ENCODE results near the gene RPS23. TPM values are rescaled to one million over a fixed set of nuclear protein-coding genes. Genes with fewer than 3 reads are reported as not detected.

Gene RPS23
- 1,940 and 2,949 TPM in 2 replicates for total RNA-seq (2012; rRNA removed)

- peaks cover 14% of the 10 kb centered on the region for H3K4me1 ChIP-seq (ENCODE audit: control insufficient read depth, insufficient read depth, low read length)
- peak within 1 kb of the TSS; percentile 98 for H3K4me3 ChIP-seq (ENCODE audit: low read length)
- H3K4me2 ChIP-seq (ENCODE audit: low read length), result peak within 1 kb of the TSS; percentile 90
- no peaks in the 10 kb centered on the region for H3K9me3 ChIP-seq (replicated peaks; ENCODE audit: low read length)
- H3K9ac ChIP-seq (ENCODE audit: low read depth, low read length), result peak within 1 kb of the TSS; percentile 100
- no peaks in the 10 kb centered on the region for H3K27me3 ChIP-seq (ENCODE audit: control insufficient read depth, insufficient read depth, low read length)
- peaks cover 42% of the 10 kb centered on the region for H3K36me3 ChIP-seq (ENCODE audit: insufficient read depth, low read length)
Measured at GRCh38 chr5:82277987-82278710, at the start of gene RPS23. Gene RPS23 (minus strand): TSS chr5:82278354. CDS start chr5:82278323, 31 bp downstream.

DNA sequence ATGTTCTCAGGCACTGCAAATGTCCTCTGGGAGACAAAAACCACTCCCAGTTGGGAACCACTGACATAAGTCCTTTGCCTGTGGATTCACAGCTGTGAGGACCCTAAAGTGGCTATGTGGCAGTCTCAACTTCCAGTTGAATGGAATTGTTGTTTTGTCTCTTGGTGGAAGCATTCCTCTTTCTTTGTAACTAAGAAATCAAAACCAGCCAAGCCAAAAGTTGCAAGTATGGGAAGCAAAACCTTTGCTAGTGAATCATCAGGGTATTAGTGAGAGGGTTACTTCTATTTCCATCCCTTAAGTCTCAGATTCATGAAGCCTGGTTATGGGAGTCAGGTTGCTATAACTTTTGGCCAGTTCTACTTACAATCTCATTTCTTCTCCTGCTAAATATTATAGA lies 49.8 kb upstream of the RPS23 start:
- H3K36me3 ChIP-seq (ENCODE audit: insufficient read depth, low read length), result no peaks in the 10 kb centered on the region
- no peak overlapping the region for H3K4me2 ChIP-seq (ENCODE audit: low read length)
- peaks cover 10% of the 10 kb centered on the region for H3K4me1 ChIP-seq (ENCODE audit: control insufficient read depth, insufficient read depth, low read length)
- H3K9me3 ChIP-seq (replicated peaks; ENCODE audit: low read length), result no peaks in the 10 kb centered on the region
- H3K9ac ChIP-seq (ENCODE audit: low read depth, low read length), result no peak overlapping the region
- H3K27me3 ChIP-seq (ENCODE audit: control insufficient read depth, insufficient read depth, low read length), result peaks cover 6% of the 10 kb centered on the region
- H3K4me3 ChIP-seq (ENCODE audit: low read length), result no peak overlapping the region

DNA sequence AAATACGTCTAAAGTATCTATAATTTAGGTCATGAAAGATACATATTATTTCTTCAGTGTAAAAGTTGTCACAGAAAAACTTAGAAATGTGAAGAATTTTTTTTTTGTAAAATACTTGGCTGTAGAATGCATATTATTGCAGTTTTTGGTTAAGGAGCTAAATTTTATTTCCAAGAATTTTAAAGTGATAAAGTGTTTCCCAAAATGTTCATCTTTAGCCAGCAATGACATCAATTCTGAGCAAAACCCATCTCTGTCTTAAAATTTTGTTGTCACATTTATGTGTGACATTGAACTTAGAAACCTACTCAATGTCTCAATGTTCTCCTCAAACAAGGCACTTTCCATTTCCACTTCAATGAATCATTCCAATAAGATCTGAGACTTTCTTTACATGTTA lies 47.8 kb upstream of the RPS23 start:
- Histone ChIP-seq H3K4me3 (ENCODE audit: low read length) (no peak overlapping the region), H3K27me3 (ENCODE audit: control insufficient read depth, insufficient read depth, low read length) (peaks cover 6% of the 10 kb centered on the region), H3K4me1 (ENCODE audit: control insufficient read depth, insufficient read depth, low read length) (no peaks in the 10 kb centered on the region), H3K9me3 (replicated peaks; ENCODE audit: low read length) (no peaks in the 10 kb centered on the region), H3K36me3 (ENCODE audit: insufficient read depth, low read length) (no peaks in the 10 kb centered on the region), H3K4me2 (ENCODE audit: low read length) (no peak overlapping the region), H3K9ac (ENCODE audit: low read depth, low read length) (no peak overlapping the region)

DNA sequence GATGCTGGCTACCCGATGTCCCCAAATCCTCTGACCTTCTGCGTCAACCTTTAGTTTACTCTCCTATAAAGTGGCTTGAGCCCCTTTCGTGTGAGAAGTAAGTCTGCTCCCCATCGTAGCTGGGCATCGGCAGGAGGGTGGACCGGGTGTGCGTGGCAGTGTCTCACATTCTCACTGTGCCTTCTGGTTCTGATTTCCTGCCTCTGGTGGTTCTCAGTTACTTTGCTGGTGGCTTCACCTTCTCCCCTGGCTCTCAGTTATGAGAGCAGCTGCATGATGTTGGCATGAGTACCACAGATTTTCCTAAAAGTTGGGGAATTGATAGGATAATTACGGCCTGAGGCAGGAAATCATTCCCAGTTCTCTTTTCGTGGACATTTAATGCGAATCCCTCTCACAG lies 47.0 kb upstream of the RPS23 start:
- no peaks in the 10 kb centered on the region for H3K4me1 ChIP-seq (ENCODE audit: control insufficient read depth, insufficient read depth, low read length)

DNA sequence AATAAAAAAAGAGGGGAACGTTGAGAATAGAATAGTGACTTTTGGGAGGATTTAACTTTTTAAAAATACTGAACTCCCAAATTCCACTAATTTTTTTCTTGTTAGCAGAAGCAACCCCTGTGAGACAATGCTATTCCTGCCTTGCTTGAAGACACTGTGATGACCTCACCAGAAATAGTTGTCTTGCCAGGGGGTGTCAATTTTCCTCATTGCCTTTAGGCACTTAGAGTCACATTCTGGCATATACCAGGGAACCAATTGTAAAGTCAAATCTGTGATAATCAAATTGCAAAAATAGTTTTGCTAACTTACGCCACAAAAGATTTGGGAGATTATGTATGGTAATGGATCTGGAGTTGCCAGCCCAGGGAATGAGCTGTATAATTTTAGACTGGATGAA lies 42.8 kb upstream of the RPS23 start:
- Histone ChIP-seq H3K4me2 (ENCODE audit: low read length) (no peak overlapping the region), H3K4me1 (ENCODE audit: control insufficient read depth, insufficient read depth, low read length) (no peaks in the 10 kb centered on the region), H3K9ac (ENCODE audit: low read depth, low read length) (no peak overlapping the region), H3K36me3 (ENCODE audit: insufficient read depth, low read length) (no peaks in the 10 kb centered on the region), H3K27me3 (ENCODE audit: control insufficient read depth, insufficient read depth, low read length) (peaks cover 6% of the 10 kb centered on the region), H3K4me3 (ENCODE audit: low read length) (no peak overlapping the region), H3K9me3 (replicated peaks; ENCODE audit: low read length) (no peaks in the 10 kb centered on the region)

More for the DNA sequence above, 47.0 kb upstream of the RPS23 start:
- H3K4me2 ChIP-seq (ENCODE audit: low read length), result no peak overlapping the region
- no peaks in the 10 kb centered on the region for H3K36me3 ChIP-seq (ENCODE audit: insufficient read depth, low read length)
- no peak overlapping the region for H3K4me3 ChIP-seq (ENCODE audit: low read length)
- H3K9me3 ChIP-seq (replicated peaks; ENCODE audit: low read length), result no peaks in the 10 kb centered on the region
- no peak overlapping the region for H3K9ac ChIP-seq (ENCODE audit: low read depth, low read length)
- peaks cover 6% of the 10 kb centered on the region for H3K27me3 ChIP-seq (ENCODE audit: control insufficient read depth, insufficient read depth, low read length)

- Histone ChIP-seq H3K9me3 (replicated peaks; ENCODE audit: low read length) (no peaks in the 10 kb centered on the region), H3K4me2 (ENCODE audit: low read length) (no peak overlapping the region), H3K4me1 (ENCODE audit: control insufficient read depth, insufficient read depth, low read length) (no peaks in the 10 kb centered on the region), H3K4me3 (ENCODE audit: low read length) (no peak overlapping the region), H3K9ac (ENCODE audit: low read depth, low read length) (no peak overlapping the region), H3K36me3 (ENCODE audit: insufficient read depth, low read length) (no peaks in the 10 kb centered on the region), H3K27me3 (ENCODE audit: control insufficient read depth, insufficient read depth, low read length) (peaks cover 6% of the 10 kb centered on the region)
Measured at GRCh38 chr5:82319651-82320376, 41.7 kb upstream of the RPS23 start.

DNA sequence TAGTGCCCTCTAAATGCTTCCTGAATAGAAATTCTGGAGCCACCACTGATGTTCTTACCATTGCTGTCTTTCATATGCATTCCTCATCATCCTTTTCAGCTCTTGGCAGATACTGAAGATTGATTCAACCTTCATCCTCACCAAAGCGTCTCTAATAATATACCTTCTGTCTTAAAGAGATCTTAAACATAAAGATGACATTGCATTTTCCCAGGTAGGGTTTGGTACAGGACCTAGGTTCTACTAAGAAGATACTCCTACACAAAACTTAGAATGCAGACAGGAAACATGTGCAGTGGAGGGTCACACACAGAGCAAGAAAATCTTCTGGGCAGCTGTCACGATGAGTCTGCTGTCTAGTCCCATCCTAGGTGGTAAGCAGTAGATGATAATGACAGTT lies 41.0 kb upstream of the RPS23 start:
- Histone ChIP-seq H3K9ac (ENCODE audit: low read depth, low read length) (no peak overlapping the region), H3K36me3 (ENCODE audit: insufficient read depth, low read length) (no peaks in the 10 kb centered on the region), H3K27me3 (ENCODE audit: control insufficient read depth, insufficient read depth, low read length) (peaks cover 6% of the 10 kb centered on the region), H3K4me3 (ENCODE audit: low read length) (no peak overlapping the region), H3K4me1 (ENCODE audit: control insufficient read depth, insufficient read depth, low read length) (no peaks in the 10 kb centered on the region), H3K9me3 (replicated peaks; ENCODE audit: low read length) (no peaks in the 10 kb centered on the region), H3K4me2 (ENCODE audit: low read length) (no peak overlapping the region)

DNA sequence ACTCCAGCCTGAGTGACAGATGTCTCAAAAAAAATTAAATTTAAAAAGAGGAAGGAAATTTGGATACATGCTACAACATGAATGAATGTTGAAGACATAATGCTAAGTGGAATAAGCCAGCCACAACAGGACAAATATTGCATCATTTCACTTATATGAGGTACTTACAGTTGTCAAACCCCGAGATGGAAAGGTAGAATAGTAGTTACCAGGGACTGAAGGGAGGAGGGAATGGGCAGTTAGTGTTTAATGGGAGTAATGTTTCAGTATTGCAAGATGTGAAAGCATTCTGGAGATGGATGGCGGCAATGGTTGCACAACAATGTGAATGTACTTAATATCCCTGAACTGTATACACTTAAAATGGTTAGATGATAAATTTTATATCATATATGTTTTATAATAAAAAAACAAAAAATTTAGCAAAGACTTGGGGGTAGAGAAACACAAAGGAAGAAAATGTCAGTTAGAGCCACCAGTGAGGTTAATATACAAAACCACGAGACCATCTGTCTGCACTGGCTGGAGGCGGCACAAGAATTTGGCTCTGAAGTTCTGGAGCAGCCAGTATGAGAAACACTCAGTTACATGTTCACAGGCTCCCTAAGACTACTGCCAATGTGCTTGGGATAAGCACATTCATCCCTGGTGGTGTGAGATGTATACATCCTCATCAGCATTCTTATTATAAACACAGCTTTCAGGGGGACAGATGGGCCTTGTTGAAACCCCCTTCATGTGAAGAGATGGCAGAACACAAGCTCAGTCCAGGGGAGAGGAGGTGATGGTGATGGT lies 37.0 kb upstream of the RPS23 start:
- Histone ChIP-seq H3K4me2 (ENCODE audit: low read length) (no peak overlapping the region), H3K27me3 (ENCODE audit: control insufficient read depth, insufficient read depth, low read length) (no peaks in the 10 kb centered on the region), H3K36me3 (ENCODE audit: insufficient read depth, low read length) (no peaks in the 10 kb centered on the region), H3K9me3 (replicated peaks; ENCODE audit: low read length) (no peaks in the 10 kb centered on the region), H3K9ac (ENCODE audit: low read depth, low read length) (no peak overlapping the region), H3K4me3 (ENCODE audit: low read length) (no peak overlapping the region), H3K4me1 (ENCODE audit: control insufficient read depth, insufficient read depth, low read length) (peaks cover 8% of the 10 kb centered on the region)

GRCh38 chr5:82313016-82313415 lies 34.9 kb upstream of the RPS23 start:
- H3K36me3 ChIP-seq (ENCODE audit: insufficient read depth, low read length), result no peaks in the 10 kb centered on the region
- peaks cover 8% of the 10 kb centered on the region for H3K4me1 ChIP-seq (ENCODE audit: control insufficient read depth, insufficient read depth, low read length)
- H3K4me3 ChIP-seq (ENCODE audit: low read length), result no peak overlapping the region
- H3K4me2 ChIP-seq (ENCODE audit: low read length), result no peak overlapping the region
- H3K9me3 ChIP-seq (replicated peaks; ENCODE audit: low read length), result no peaks in the 10 kb centered on the region
- H3K9ac ChIP-seq (ENCODE audit: low read depth, low read length), result peak overlapping the region; percentile 39
- no peaks in the 10 kb centered on the region for H3K27me3 ChIP-seq (ENCODE audit: control insufficient read depth, insufficient read depth, low read length)

GRCh38 chr5:82312373-82312856 lies 34.3 kb upstream of the RPS23 start:
- peaks cover 8% of the 10 kb centered on the region for H3K4me1 ChIP-seq (ENCODE audit: control insufficient read depth, insufficient read depth, low read length)
- H3K27me3 ChIP-seq (ENCODE audit: control insufficient read depth, insufficient read depth, low read length), result no peaks in the 10 kb centered on the region
- no peak overlapping the region for H3K4me3 ChIP-seq (ENCODE audit: low read length)
- no peaks in the 10 kb centered on the region for H3K36me3 ChIP-seq (ENCODE audit: insufficient read depth, low read length)
- peak overlapping the region; percentile 57 for H3K4me2 ChIP-seq (ENCODE audit: low read length)
- H3K9ac ChIP-seq (ENCODE audit: low read depth, low read length), result peak overlapping the region; percentile 39
- H3K9me3 ChIP-seq (replicated peaks; ENCODE audit: low read length), result no peaks in the 10 kb centered on the region

DNA sequence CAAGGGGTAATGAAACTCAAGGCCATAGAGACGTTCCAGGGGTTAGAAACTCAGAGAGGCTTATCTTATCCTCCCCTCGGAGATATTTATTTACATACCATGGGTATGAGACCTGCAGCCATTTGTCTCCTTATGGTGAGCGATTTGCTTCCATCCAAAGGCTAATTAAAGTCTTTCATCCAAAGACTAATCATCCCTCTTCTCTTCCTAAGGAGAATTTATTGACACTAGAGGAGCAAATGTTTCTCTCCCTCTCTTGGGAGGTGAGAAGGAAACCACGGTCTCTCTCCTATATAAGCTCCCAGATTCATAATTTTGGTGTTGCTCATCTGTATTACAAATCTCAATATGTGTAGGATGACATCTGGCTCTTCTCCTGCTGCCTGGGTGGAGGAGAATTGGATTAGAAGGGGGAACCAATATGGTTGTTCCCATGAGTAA lies 31.0 kb upstream of the RPS23 start:
- H3K9me3 ChIP-seq (replicated peaks; ENCODE audit: low read length), result no peaks in the 10 kb centered on the region
- H3K4me3 ChIP-seq (ENCODE audit: low read length), result no peak overlapping the region
- H3K4me2 ChIP-seq (ENCODE audit: low read length), result no peak overlapping the region
- no peaks in the 10 kb centered on the region for H3K36me3 ChIP-seq (ENCODE audit: insufficient read depth, low read length)
- no peaks in the 10 kb centered on the region for H3K27me3 ChIP-seq (ENCODE audit: control insufficient read depth, insufficient read depth, low read length)
- no peak overlapping the region for H3K9ac ChIP-seq (ENCODE audit: low read depth, low read length)
- H3K4me1 ChIP-seq (ENCODE audit: control insufficient read depth, insufficient read depth, low read length), result peaks cover 8% of the 10 kb centered on the region

All from skeletal muscle satellite cell (primary cell).